Neural crest cell (in vitro differentiated cells): Measurements from ENCODE around the gene ATXN7L3. TPM values are rescaled to one million over a fixed set of nuclear protein-coding genes. Genes with fewer than 3 reads are reported as not detected.

Experiments
- DNase-seq: peaks from one replicate; pipeline ENCODE4 v3.0.0; 2021; ENCODE audit warnings: low read depth, mixed read lengths, low spot score
- H3K27ac Mint-ChIP-seq: one replicate; pipeline ENCODE4 v1.8.0; 2021; ENCODE audit warnings: mild to moderate bottlenecking, mixed read lengths; ENCODE audit not compliant: unreplicated experiment
- H3K27me3 Mint-ChIP-seq: 2 replicates; pipeline ENCODE4 v1.8.0; 2021; ENCODE audit warnings: low read depth, mild to moderate bottlenecking, mixed read lengths
- H3K36me3 Mint-ChIP-seq: 2 replicates; pipeline ENCODE4 v1.8.0; 2021; ENCODE audit warnings: low read depth, mild to moderate bottlenecking, mixed read lengths
- H3K4me1 Mint-ChIP-seq: 2 replicates; pipeline ENCODE4 v1.8.0; 2021; ENCODE audit warnings: mixed read lengths
- H3K4me3 Mint-ChIP-seq: one replicate; pipeline ENCODE4 v1.8.0; 2021; ENCODE audit warnings: mild to moderate bottlenecking, mixed read lengths
- H3K9me3 Mint-ChIP-seq: 2 replicates; pipeline ENCODE4 v1.8.0; 2021; ENCODE audit warnings: mixed read lengths
- CTCF ChIP-seq: fragments of 200-600 bp; sonication (generic); conservative IDR thresholded peaks from 2 replicates; pipeline ENCODE4 v1.5.0; 2021; ENCODE audit warnings: antibody characterized with exemption, mild to moderate bottlenecking
- total RNA-seq: library from RNA; stranded (reverse); gene quantifications from 2 replicates; pipeline ENCODE4 v1.2.1, GENCODE V29; 2021

Gene ATXN7L3
- total RNA-seq, 1 donor from 2014 or later: 119 TPM

- no peak for DNase-seq
- Mint-ChIP-seq H3K27ac (no peak overlapping the region), H3K27me3 (no peaks in the 10 kb centered on the region), H3K4me3 (peak overlapping the region; percentile 87), H3K36me3 (peaks cover 3% of the 10 kb centered on the region), H3K4me1 (peaks cover 24% of the 10 kb centered on the region), H3K9me3 (no peaks in the 10 kb centered on the region)
- no peak for TF ChIP-seq CTCF
Observed at GRCh38 chr17:44192750-44193149, 6.9 kb downstream of the ATXN7L3 start.

- TF ChIP-seq CTCF: no peak
- H3K4me3 Mint-ChIP-seq: peak overlapping the region; percentile 87
- H3K27me3 Mint-ChIP-seq: no peaks in the 10 kb centered on the region
- peaks cover 25% of the 10 kb centered on the region for H3K4me1 Mint-ChIP-seq
- H3K9me3 Mint-ChIP-seq: no peaks in the 10 kb centered on the region
- peaks cover 3% of the 10 kb centered on the region for H3K36me3 Mint-ChIP-seq
- DNase-seq: no peak
- H3K27ac Mint-ChIP-seq: no peak overlapping the region
Observed at GRCh38 chr17:44191941-44192496, 7.7 kb downstream of the ATXN7L3 start.

- Mint-ChIP-seq H3K27ac (no peak overlapping the region), H3K27me3 (peaks cover 4% of the 10 kb centered on the region), H3K4me1 (peaks cover 27% of the 10 kb centered on the region), H3K4me3 (peak overlapping the region; percentile 87), H3K9me3 (no peaks in the 10 kb centered on the region), H3K36me3 (peaks cover 6% of the 10 kb centered on the region)
- no peak for TF ChIP-seq CTCF
- DNase-seq: no peak
Observed at GRCh38 chr17:44191369-44191768, 8.3 kb downstream of the ATXN7L3 start.

GRCh38 chr17:44190481-44190880 lies 9.2 kb downstream of the ATXN7L3 start:
- no peak for DNase-seq
- peak overlapping the region; percentile 87 for H3K4me3 Mint-ChIP-seq

GRCh38 chr17:44188576-44189403 lies 10.9 kb downstream of the ATXN7L3 start:
- no peak for TF ChIP-seq CTCF
- Mint-ChIP-seq H3K4me3 (peak overlapping the region; percentile 99), H3K27me3 (peaks cover 4% of the 10 kb centered on the region), H3K36me3 (peaks cover 4% of the 10 kb centered on the region), H3K9me3 (no peaks in the 10 kb centered on the region), H3K4me1 (peaks cover 46% of the 10 kb centered on the region), H3K27ac (no peak overlapping the region)
- no peak for DNase-seq

More at GRCh38 chr17:44190481-44190880, 9.2 kb downstream of the ATXN7L3 start:
- Mint-ChIP-seq H3K27me3 (peaks cover 4% of the 10 kb centered on the region), H3K9me3 (no peaks in the 10 kb centered on the region), H3K27ac (peak overlapping the region; percentile 27), H3K4me1 (peaks cover 33% of the 10 kb centered on the region), H3K36me3 (peaks cover 6% of the 10 kb centered on the region)
- no peak for TF ChIP-seq CTCF
